Effector CD4-positive, alpha-beta T cell (primary cell): ENCODE results near the gene MAFG.
"Not testable (repeated sequence)": the region's sequence is repeated elsewhere in the genome, so short reads cannot be mapped to it uniquely, and the experiment has no call there.

ENCODE experiments used
- DNase-seq: peaks from one replicate; pipeline ENCODE4 v3.0.0-alpha.2; 2020

MAFG gene

DNA sequence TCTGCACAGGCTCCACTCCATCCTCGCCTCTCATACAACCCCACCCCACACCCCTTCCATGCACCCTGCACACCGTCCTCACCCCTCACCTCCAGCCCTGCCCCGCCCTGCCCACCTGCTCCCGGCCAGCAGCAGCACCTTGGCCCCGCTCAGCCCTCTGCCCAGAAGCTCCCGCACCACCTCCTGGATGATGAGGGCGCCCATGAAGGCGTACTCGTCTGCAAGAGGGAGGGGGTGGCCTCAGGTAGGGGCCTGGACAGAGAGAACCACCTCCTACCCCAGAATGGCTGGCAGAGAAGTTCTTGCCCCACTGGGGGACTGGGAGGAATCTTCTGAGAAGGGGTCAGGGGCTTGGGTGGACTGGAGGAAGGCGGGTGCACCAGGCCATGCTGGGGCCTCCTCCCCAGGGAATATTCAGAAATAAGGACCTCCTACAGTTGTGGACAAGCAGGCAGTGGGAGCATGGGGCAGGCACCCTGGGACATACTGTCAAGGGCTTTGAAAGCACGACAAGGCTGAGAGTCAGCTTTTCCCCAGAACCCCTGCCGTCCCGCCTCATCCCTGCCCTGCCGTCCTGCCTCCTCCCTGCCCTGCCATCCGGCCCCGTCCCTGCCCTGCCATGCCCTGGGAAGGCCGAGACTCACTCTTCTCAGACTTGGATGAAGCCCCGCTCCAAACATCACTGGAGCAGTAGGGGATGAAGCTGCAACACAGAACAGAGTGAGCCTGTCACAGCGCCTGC, 30.3 kb upstream of the MAFG start:
- DNase-seq, result no peak

DNA sequence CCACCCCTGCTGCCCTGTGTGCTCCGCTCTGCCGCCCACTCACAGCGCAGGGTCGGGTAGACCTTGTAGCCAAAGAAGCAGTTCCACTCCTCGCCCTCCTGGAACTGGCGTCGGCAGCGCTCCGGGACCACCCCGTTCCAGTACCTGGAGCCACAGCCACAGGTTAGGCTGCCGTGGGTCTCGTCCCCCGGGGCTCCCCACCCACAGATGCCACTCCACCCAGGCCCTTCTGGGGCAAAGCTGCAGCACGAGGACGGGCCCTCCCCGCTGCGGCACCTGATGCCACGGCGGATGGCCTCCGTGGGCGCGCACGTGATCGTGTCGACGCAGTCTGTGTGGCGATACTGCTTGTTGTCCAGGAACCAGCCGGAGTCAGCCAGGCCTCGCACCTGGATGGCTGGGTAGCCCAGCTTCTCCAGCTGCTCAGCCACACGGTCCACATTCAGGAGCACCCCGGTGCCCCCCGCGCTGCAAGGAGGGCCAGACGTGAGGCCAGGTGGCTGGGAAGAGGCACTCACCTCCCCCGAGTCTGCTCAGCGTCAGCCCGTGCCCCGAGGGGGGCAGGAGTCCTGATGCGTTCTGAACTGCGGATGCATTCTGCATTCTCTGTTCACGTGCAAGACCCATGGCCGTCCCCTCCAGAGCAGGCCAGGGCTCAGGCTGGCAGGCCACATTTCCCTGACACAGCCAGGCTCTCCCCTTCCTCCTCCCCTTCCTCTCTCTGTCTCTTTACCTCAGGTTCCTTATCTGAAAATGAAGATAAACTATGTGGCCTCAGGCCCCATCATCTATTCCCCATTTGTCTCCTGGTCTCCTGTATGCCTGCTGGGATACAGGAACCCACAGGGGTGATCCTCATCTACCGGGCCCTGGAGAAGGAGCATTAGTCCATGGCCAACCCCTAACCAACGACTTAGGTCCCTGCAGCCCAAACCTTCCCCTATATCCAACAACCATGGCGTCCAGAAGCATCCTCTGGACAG, 29.4 kb upstream of the MAFG start:
- DNase-seq, result no peak

- no peak for DNase-seq
Observed at GRCh38 chr17:81955756-81956544, 28.4 kb upstream of the MAFG start.

- no peak for DNase-seq
Observed at GRCh38 chr17:81955058-81955681, 27.6 kb upstream of the MAFG start.

DNA sequence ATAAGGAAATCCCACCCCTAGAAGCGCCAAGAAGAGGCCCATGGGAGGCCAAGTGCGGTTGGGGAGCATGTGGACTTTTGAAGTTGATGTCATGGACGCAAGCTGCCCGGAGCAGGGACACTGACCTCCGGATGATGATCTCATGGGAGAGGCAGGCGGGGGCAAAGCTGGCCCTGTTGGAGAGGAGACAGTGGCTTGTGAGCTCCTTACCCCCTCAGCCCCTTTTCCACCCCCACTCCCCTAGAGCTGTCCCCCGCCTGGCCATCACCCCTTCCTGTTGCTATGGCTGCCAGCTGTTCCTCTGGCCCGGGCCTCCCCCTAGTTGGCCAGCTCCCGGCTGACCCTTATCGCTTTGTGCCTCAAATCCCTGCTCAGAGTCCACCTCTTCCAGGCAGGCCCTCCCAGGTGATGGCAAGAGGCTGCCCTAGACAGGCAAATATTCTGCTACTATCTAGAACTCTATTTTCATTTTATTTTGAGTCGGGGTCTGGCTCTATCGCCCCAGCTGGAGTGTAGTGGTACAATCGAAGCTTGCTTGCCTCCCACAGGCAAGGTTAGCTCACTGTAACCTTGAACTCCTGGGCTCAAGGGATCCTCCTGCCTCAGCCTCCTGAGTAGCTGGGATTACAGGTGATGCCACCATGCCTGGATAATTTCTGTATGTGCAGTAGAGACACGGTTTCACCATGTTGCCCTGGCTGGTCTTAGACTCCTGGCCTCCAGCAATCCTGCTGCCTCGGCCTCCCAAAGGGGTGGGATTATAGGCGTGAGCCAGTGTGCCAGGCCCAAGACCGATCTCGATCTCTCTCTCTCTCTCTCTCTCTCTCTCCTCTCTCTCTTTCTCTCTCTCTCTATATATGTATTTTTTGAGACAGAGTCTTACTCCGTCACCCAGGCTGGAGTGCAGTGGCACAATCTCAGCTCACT, 26.9 kb upstream of the MAFG start:
- no peak for DNase-seq

DNA sequence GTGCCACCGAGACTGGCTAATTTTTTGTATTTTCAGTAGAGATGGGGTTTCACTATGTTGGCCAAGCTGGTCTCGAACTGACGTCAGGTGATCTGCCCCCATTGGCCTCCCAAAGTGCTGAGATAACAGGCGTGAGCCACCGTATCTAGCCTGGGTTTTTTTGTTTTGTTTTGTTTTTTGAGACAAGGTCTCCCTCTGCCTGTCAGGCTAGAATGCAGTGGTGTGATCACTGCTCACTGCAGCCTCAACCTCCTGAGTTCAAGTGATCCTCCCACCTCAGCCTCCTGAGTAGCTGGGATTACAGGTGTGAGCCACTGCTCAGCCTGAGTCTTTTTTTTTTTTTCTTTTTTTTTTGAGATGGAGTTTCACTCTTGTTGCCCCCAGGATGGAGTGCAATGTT, 25.9 kb upstream of the MAFG start:
- not testable (repeated sequence) for DNase-seq

GRCh38 chr17:81952792-81953228, 25.3 kb upstream of the MAFG start:
- DNase-seq, result no peak

GRCh38 chr17:81951785-81952684, 24.5 kb upstream of the MAFG start:
- DNase-seq, result no peak

DNA sequence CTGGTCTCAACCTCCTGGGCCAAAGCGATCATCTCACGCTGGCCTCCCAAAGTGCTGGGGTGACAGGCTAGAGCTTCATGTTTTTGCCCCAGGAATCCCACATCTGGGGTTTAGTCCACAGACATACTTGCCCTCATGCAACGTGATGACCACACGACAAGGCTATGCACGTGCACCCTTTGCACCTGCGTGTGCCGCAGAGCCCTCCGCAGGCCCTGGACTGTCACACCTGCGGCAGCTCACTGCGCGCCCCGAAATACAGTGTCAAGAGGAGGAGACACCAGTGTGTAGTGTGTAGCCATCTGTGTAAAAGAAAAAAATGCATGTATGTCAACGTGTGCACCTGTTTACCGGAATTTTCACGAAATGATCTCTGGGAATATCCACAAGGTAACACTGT, 23.0 kb upstream of the MAFG start:
- DNase-seq, result no peak

DNA sequence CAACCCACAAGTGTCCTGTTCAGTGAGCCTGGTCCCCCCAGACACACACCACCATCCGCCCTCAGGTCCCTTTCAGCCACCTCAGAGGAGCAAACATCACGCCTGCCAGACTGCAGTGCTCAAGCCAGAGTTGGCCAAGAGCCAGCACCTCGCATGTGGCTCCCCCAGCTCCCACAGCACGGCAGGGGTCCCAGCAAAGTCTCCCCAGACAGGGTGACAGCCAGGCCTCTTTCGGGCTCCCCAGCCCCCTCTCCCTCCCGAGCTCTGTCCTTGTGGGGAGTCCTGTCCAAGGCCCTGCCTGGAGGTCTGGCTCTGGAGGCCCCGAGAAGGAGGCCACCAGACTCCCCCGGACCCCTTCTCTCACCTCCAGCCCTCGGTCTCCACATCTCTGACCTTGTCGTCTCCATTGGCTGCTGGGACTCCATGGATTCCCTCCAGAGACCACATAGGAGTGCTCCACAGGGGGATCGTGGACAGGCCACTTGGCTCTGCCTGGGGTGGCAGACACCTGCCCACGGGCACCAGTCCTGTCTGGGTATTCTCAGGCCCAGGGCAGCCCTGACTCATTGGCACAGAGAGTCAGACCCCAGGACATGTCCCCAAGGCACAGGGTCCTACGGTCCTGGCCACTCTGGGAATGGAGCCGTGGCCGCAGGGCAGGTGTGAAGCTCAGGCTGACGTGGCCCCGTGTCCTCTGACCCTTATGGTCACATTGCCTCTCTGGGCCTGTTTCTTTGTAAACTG, 21.3 kb upstream of the MAFG start:
- no peak for DNase-seq

DNA sequence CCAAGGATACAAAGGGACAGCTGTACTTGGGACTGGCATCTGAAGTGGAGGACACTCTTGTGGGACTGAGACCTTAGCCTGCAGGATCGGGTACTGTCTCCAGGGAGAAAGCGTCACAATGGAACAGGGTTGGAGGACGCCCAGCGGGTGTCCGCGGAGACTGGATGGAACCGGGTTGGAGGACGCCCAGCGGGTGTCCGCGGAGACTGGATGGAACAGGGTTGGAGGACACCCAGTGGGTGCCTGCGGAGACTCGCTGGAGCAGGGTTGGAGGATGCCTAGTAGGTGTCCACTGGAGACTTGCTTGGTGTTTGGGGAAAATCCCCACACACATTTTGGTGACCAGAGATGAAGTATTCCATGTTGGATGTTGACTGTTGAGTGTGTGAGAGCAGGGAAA, 19.7 kb upstream of the MAFG start, which contains the start of gene MYADML2:
TSS of gene MYADML2 (minus strand) at position 45 of the 400 bp plus-strand sequence. CDS start 5,492 bp downstream, outside the sequence.
- DNase-seq, result no peak

- DNase-seq, result no peak
Observed at GRCh38 chr17:81944858-81945257, 17.3 kb upstream of the MAFG start.

DNA sequence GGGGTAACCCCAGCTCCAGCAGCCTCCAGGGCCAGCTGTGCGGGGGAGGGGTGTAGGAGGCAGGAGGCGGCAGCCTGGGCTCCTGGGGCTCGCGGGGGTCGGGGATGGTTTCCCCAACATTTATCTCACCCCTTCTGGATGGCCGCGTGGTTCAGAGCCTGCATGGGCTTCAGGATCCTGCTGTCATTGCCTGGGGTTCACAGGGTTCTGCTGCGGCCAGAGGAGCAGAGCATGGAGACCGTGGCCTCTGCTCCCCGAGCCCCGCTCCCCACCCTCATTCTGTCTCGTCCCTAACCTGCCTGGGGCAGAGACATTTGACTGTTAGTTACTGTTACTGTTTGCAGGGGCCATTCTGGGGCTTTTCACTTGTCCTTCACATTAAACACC, 14.6 kb upstream of the MAFG start:
- no peak for DNase-seq

- no peak for DNase-seq
Observed at GRCh38 chr17:81941484-81942166, 14.1 kb upstream of the MAFG start.

- no peak for DNase-seq
Observed at GRCh38 chr17:81940538-81941483, 13.3 kb upstream of the MAFG start.

- no peak for DNase-seq
Observed at GRCh38 chr17:81939881-81940385, 12.4 kb upstream of the MAFG start.

- no peak for DNase-seq
Observed at GRCh38 chr17:81939218-81939617, 11.7 kb upstream of the MAFG start.
